ENCODE measurements around the gene PGLYRP4. TPM values are rescaled to one million over a fixed set of nuclear protein-coding genes. Genes with fewer than 3 reads are reported as not detected.

Gene PGLYRP4
- total RNA-seq, 1 donor from 2014 or later, result not detected

DNA sequence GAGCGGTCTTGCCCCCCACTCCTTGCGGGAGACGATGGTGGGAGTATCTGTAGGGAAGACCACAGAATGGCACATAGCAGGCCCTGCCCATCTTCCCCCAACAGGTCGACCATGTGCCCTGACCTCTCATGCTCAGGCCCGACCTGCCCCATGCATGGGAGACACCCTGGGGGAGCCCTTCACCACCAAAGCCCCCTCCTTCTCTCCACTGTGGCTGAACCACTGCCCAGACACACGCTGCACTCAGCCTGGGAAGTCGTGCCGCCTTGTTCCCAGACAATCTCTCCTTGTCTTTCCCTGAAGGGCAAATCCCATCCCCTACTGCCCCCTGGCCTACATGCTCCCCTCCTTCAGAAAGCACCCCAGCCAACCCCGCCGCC lies 41.4 kb downstream of the PGLYRP4 start:
- no peak for DNase-seq (ENCODE audit: low spot score)
- intact Hi-C loops (cut with DNase I), result no loop called here

GRCh38 chr1:153306303-153307220 lies 42.1 kb downstream of the PGLYRP4 start:
- intact Hi-C loops (cut with DNase I), result no loop called here
- no peak for DNase-seq (ENCODE audit: low spot score)

DNA sequence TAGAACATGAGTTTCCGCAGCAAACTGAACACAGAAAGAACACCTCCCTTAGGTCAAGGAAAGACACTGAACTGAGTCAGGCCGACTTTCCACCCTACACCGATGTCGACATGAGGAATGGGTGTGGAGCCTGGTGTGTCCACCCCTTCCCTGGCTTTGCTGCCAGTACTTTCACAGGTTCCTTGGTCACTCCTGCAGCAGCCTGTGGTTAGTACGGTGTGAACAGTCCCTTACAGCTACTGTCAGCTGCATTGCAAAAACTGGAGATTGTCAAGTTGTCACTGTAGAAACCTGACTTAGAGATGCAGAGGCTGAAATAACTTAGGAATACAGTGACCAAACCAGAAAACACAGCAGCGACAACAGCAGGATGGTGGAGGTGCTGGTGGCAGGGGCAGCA lies 43.0 kb downstream of the PGLYRP4 start:
- no peak for DNase-seq (ENCODE audit: low spot score)
- intact Hi-C loops (cut with DNase I), result no loop called here

DNA sequence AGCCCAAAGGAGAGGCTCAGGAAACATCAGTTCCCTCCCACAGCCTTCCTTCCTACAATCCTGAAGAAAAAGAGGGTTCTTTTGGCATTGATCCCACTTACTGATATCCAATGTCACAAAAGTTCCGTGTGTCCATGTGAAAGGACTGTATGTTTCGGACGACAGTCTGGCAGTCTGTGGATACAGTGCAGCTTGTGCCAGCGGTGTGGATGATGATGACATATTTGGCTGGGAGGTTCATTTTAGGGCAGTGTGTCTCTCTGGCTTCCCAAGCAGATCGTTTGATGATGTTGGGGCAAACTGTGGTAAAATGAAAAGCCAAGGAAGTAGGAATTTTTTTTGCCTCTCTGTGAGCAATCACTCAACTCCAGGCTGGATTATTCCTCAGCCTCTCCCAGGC lies 46.3 kb downstream of the PGLYRP4 start:
- intact Hi-C loops (cut with DNase I), result no loop called here
- no peak for DNase-seq (ENCODE audit: low spot score)

GRCh38 chr1:153293851-153294250 lies 54.8 kb downstream of the PGLYRP4 start:
- no peak for DNase-seq (ENCODE audit: low spot score)
- intact Hi-C loops (cut with DNase I), result no loop called here

DNA sequence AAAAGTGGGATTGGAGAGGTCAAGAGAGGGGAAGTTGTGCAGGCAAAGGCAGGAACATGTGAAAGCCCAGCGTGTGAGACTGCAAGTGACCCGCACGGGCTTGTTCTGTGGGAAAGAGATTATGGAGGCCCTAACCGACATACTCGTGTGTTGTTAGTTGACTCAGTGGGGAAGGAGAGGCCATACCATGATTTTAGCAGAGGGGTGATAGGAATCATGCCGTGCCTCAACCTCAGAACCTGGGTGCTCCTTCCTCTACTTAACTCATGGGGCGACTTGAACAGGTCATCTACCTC lies 55.2 kb downstream of the PGLYRP4 start:
- no peak for DNase-seq (ENCODE audit: low spot score)
- intact Hi-C loops (cut with DNase I), result no loop called here

GRCh38 chr1:153292740-153293479 lies 55.7 kb downstream of the PGLYRP4 start:
- DNase-seq (ENCODE audit: low spot score), result no peak
- intact Hi-C loops (cut with DNase I), result no loop called here

DNA sequence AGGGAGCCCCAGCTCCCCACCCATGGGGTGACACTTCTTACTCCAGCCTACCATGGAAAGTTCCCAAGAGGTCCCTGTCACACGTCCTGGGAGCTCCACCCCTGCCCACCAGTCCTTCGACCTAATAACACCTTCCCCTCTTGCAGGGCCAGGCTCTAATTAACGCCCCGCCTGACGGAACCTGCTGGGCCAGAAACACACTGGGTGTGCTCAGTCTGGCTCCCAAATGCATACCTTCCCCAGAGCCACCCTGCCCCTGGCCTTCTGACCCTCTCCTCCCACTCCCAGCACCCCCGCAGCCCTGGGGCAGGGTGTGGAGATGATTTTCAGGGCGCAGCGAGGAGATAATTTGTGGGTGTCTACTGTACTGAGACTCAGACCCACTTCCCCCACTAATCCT lies 56.5 kb downstream of the PGLYRP4 start:
- no peak for DNase-seq (ENCODE audit: low spot score)
- intact Hi-C loops (cut with DNase I), result no loop called here

DNA sequence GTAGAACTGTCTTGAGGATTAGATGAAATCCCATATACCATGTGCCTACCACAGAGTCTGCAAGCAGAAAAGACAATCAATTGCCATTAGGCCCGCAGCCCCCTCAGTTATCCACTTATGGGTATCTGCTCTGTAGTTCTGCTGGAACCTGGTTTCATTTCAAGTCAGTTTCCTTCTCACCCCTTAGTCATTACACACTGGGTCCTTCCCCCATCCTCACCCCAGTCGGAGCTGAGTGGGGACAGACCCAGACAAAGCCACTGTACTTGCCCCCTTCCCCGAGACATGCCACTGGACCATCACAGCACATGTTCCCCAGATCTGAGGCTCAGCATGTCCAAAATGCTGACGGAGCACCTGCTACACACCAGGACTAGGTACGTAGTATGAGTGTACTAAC lies 57.1 kb downstream of the PGLYRP4 start:
- DNase-seq (ENCODE audit: low spot score), result no peak
- intact Hi-C loops (cut with DNase I), result no loop called here

DNA sequence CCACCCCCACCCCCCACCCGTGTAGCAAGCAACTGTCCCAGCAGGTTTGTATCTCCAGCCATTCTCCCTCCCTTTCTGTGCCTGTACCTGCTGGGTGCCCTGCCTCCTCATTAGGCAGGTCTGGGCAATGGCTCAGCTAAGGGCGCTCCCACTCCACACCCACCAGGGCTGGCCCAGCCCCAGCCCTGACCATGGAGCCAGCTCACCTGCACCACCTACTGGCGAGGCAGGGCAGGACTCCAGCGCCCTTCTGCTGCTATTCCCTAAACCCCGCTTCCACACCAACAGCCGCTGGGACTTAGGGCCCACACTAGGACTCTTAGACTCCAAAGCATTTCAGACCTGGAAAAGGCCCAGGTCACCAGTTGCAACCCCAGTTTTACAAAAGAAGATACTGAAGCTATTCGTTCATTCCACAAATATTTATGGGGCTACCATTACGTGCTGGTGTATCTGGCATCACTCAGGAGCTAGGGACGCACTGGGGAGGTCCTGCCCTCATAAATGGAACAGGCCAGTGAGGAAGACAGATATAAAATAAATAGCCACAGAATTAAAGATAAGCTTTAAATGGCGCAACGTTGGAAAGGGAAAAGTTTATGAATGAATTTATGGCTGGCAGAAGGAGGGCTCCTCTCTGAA lies 59.9 kb downstream of the PGLYRP4 start:
- intact Hi-C loops (cut with DNase I), result no loop called here
- no peak for DNase-seq (ENCODE audit: low spot score)

Other genes starting within 250 kb of the PGLYRP4 start
- not detected for gene SPRR2F, start 235.3 kb downstream of the PGLYRP4 start, total RNA-seq
- not detected for gene SPRR2G, start 198.0 kb downstream of the PGLYRP4 start, total RNA-seq
- not detected for gene LELP1, start 145.4 kb downstream of the PGLYRP4 start, total RNA-seq
- not detected for gene PRR9, start 131.3 kb downstream of the PGLYRP4 start, total RNA-seq
- not detected for gene LORICRIN, start 89.2 kb downstream of the PGLYRP4 start, total RNA-seq
- gene PGLYRP3, start 35.9 kb downstream of the PGLYRP4 start, total RNA-seq, result not detected
- gene S100A9, start 9.0 kb upstream of the PGLYRP4 start, total RNA-seq, result 91.9 TPM
- gene S100A12, start 26.8 kb upstream of the PGLYRP4 start, total RNA-seq, result 4.1 TPM
- gene S100A8, start 42.2 kb upstream of the PGLYRP4 start, total RNA-seq, result 71.3 TPM
- not detected for gene S100A7A, start 67.7 kb upstream of the PGLYRP4 start, total RNA-seq
- not detected for gene S100A7, start 111.8 kb upstream of the PGLYRP4 start, total RNA-seq
- gene S100A6, start 187.2 kb upstream of the PGLYRP4 start, total RNA-seq, result 418 TPM
- gene S100A5, start 192.1 kb upstream of the PGLYRP4 start, total RNA-seq, result not detected
- 107 TPM for gene S100A4, start 197.0 kb upstream of the PGLYRP4 start, total RNA-seq
- 1.3 TPM for gene S100A3, start 200.4 kb upstream of the PGLYRP4 start, total RNA-seq
- gene S100A2, start 217.0 kb upstream of the PGLYRP4 start, total RNA-seq, result 5.0 TPM

Data from cardiac septum (tissue), 1 donor.